GM10266 (cell line): ENCODE measurements around the gene C19orf12.
"Not testable (repeated sequence)": the region's sequence is repeated elsewhere in the genome, so short reads cannot be mapped to it uniquely, and the experiment has no call there.

Source experiments
- DNase-seq: peaks from one replicate; pipeline ENCODE4 v3.0.0; 2012; ENCODE audit errors: extremely low spot score
- CTCF ChIP-seq: IDR thresholded peaks from 2 replicates; pipeline ENCODE4 v1.5.1; 2012; ENCODE audit warnings: mild to moderate bottlenecking, low read depth; ENCODE audit not compliant: control insufficient read depth, insufficient read depth; ENCODE audit errors: missing control alignments

Gene C19orf12

GRCh38 chr19:29674374-29675119, 40.5 kb downstream of the C19orf12 start:
- TF ChIP-seq CTCF, result no peak

GRCh38 chr19:29673451-29674371, 41.4 kb downstream of the C19orf12 start:
- no peak for TF ChIP-seq CTCF
- no peak for DNase-seq

More at GRCh38 chr19:29674374-29675119, 40.5 kb downstream of the C19orf12 start:
- no peak for DNase-seq

DNA sequence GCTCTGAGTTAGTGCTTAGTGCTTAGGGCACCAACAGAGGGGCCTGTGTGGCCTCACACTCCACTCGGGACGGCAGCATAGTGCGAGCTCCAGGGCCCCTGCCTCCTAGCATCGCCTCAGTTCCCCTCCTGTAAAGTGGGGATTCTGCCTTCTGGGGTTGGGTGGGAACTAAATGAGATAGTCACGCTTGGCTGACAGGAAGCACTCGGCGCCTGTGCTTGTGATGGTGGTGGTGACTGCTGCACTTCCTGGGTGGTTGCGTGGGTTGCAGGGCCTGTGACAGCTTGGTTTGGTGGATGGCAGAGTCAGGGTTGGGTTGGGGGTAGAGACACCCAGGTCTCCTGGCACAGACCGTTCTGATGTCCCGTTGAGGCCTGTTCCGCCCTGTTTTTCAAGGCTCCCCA, 42.1 kb downstream of the C19orf12 start:
- DNase-seq, result peak; percentile 71
- no peak for TF ChIP-seq CTCF

- TF ChIP-seq CTCF, result no peak
- DNase-seq, result no peak
Observed at GRCh38 chr19:29672319-29672932, 42.6 kb downstream of the C19orf12 start.

- peak; percentile 40 for TF ChIP-seq CTCF
- DNase-seq, result peak; percentile 81
Observed at GRCh38 chr19:29671393-29672160, 43.5 kb downstream of the C19orf12 start.

- DNase-seq, result not testable (repeated sequence)
Observed at GRCh38 chr19:29671026-29671392, 44.1 kb downstream of the C19orf12 start.

- DNase-seq, result no peak
- TF ChIP-seq CTCF, result no peak
Observed at GRCh38 chr19:29670255-29670654, 44.8 kb downstream of the C19orf12 start.
